Measurements from ENCODE around the gene SOS1.
"Not testable (repeated sequence)": the region's sequence is repeated elsewhere in the genome, so short reads cannot be mapped to it uniquely, and the experiment has no call there.

Gene SOS1

DNA sequence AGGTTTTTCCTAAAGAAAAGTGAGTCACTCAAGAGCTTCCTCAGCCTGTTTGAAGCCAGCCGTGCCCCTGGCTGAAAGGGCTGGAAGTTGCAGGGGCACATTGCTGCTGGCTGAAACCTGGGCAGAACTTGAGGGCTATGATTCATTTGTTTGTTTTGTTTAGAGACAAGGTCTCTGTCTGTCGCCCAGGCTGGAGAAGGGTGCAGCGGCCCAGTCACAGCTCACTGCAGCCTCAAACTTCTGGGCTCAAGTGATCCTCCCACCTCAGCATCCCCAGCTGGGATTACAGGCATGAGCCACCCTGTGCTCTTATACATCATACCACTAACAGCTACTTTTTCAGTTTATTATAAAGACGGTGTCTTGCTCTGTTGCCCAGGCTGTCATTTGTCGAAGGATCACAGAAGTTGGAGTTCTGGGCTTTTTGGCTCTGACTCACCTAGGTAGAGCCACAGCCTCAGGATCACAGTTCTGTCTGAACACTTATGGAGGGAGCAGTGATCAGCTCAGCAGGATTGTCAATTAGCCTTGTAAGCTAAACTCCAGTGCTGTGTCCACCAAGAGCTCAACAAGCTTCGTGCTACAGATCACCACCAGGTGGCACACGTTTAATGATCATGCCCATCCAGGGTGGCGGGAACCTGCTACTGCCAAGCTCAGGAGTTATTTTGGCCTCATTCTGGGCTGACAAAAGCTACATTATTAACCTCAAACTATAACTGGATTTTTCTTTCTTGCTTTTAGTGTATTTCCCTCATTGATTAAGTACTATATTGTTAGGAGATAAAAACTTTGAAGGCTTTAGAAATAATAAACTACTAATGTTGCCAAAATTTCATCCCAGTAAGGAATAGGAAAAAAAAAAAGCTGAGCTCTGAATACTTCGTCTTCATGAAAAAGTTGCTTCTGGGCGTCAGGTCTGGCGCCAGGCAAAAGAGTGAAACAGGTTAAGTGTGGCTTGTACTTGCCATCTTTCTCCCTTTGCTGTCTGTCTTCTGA is 173.3 kb downstream of the SOS1 start:
- Mint-ChIP-seq H3K9me3 (no peaks in the 10 kb centered on the region), H3K4me1 (ENCODE audit: low read depth) (no peaks in the 10 kb centered on the region), H3K4me3 (no peak overlapping the region), H3K27ac (no peak overlapping the region), H3K27me3 (ENCODE audit: low read depth) (peaks cover 12% of the 10 kb centered on the region), H3K36me3 (ENCODE audit: low read depth) (no peaks in the 10 kb centered on the region)
- peak; percentile 54 for DNase-seq (ENCODE audit: low spot score)

GRCh38 chr2:38945911-38946310 is 174.9 kb downstream of the SOS1 start:
- Mint-ChIP-seq H3K27me3 (ENCODE audit: low read depth) (peaks cover 7% of the 10 kb centered on the region), H3K27ac (no peak overlapping the region), H3K4me1 (ENCODE audit: low read depth) (no peaks in the 10 kb centered on the region), H3K36me3 (ENCODE audit: low read depth) (no peaks in the 10 kb centered on the region), H3K4me3 (no peak overlapping the region), H3K9me3 (no peaks in the 10 kb centered on the region)
- no peak for DNase-seq (ENCODE audit: low spot score)

- Mint-ChIP-seq H3K4me3 (no peak overlapping the region), H3K27me3 (ENCODE audit: low read depth) (peaks cover 8% of the 10 kb centered on the region), H3K9me3 (no peaks in the 10 kb centered on the region), H3K36me3 (ENCODE audit: low read depth) (no peaks in the 10 kb centered on the region), H3K4me1 (ENCODE audit: low read depth) (no peaks in the 10 kb centered on the region), H3K27ac (no peak overlapping the region)
- no peak for DNase-seq (ENCODE audit: low spot score)
These were observed 175.5 kb downstream of the SOS1 start for GRCh38 chr2:38945372-38945771.

GRCh38 chr2:38943784-38944183 is 177.1 kb downstream of the SOS1 start:
- Mint-ChIP-seq H3K27me3 (ENCODE audit: low read depth) (peaks cover 8% of the 10 kb centered on the region), H3K9me3 (no peaks in the 10 kb centered on the region), H3K4me1 (ENCODE audit: low read depth) (no peaks in the 10 kb centered on the region), H3K27ac (no peak overlapping the region), H3K36me3 (ENCODE audit: low read depth) (no peaks in the 10 kb centered on the region), H3K4me3 (no peak overlapping the region)
- DNase-seq (ENCODE audit: low spot score), result no peak

DNA sequence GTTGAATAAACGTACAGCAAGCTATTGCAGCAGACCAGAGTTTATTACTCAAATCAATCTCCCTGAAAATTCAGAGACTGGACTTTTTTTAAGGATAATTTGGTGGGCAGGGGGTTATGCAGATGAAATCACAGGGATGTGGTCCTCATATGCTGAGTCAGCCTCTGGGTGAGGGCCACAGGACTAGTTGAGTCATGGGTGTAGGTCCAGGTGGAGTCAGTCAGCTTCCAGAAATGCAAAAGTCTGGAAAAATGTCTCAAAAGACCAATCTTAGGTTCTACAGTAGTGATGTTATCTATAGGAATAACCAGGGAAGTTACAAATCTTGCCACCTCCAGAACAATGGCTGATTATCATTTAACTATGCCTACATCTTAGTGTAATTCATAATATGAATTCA is 180.1 kb downstream of the SOS1 start:
- no peaks in the 10 kb centered on the region for H3K36me3 Mint-ChIP-seq (ENCODE audit: low read depth)
- H3K4me3 Mint-ChIP-seq, result no peak overlapping the region
- no peak for DNase-seq (ENCODE audit: low spot score)
- H3K27me3 Mint-ChIP-seq (ENCODE audit: low read depth), result peaks cover 8% of the 10 kb centered on the region
- no peaks in the 10 kb centered on the region for H3K9me3 Mint-ChIP-seq
- H3K4me1 Mint-ChIP-seq (ENCODE audit: low read depth), result no peaks in the 10 kb centered on the region
- H3K27ac Mint-ChIP-seq, result no peak overlapping the region

DNA sequence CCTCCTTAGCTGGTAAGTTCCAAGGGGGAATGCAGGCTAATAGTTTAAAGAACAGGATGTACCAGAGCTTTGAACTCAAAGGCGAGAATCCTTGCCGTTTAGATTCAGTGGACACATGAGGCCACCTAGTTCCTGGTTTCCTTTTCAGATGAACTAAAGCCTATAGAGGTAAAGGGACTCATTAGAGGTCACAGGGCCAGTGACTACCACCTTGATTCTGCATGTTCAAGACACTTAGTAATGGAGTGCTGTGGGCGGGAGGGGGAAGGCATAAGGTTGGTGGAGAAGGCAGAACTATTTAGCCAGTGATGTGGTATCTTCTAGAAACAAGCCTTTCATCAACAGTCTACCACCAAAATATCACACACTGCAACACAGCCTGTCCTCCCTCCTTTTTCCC is 183.3 kb downstream of the SOS1 start:
- DNase-seq (ENCODE audit: low spot score), result no peak
- Mint-ChIP-seq H3K4me3 (no peak overlapping the region), H3K9me3 (no peaks in the 10 kb centered on the region), H3K27me3 (ENCODE audit: low read depth) (peaks cover 8% of the 10 kb centered on the region), H3K27ac (no peak overlapping the region), H3K4me1 (ENCODE audit: low read depth) (no peaks in the 10 kb centered on the region), H3K36me3 (ENCODE audit: low read depth) (no peaks in the 10 kb centered on the region)

- H3K4me3 Mint-ChIP-seq, result not testable (repeated sequence)
These were observed 184.3 kb downstream of the SOS1 start for GRCh38 chr2:38936516-38936915.

DNA sequence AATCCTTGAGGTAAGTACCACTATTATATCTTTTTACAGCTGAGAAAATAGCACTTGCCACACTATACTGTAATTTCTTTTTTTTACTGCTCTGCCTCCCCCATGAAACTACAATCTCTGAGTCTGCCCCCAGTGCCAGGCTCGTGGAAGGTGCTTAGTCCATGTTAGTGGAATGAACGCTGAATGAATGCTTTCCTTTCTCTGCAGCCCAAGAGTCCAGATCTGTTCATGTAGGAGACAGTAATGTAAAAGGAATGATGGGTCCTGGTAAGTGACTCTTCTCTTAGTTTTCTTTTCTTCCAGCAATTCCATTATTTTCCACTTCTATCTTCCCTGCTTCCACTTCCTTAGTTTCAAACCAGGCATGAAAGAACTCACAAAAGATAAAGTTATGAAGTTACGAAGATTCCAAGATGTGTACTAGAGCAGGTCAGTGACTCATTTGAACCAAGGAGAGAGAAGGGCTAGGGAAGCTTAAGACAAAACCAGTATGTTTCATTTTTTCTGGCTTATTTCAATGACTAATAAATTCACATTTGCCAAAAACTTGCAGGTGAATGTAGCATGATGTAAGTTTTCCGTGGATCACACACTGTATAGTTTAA is 185.2 kb downstream of the SOS1 start:
- no peak for DNase-seq (ENCODE audit: low spot score)
- H3K9me3 Mint-ChIP-seq, result no peaks in the 10 kb centered on the region
- no peaks in the 10 kb centered on the region for H3K4me1 Mint-ChIP-seq (ENCODE audit: low read depth)
- H3K36me3 Mint-ChIP-seq (ENCODE audit: low read depth), result no peaks in the 10 kb centered on the region
- no peak overlapping the region for H3K27ac Mint-ChIP-seq
- no peak overlapping the region for H3K4me3 Mint-ChIP-seq
- peaks cover 5% of the 10 kb centered on the region for H3K27me3 Mint-ChIP-seq (ENCODE audit: low read depth)

More at GRCh38 chr2:38936516-38936915, 184.3 kb downstream of the SOS1 start:
- H3K36me3 Mint-ChIP-seq (ENCODE audit: low read depth); H3K27me3 Mint-ChIP-seq (ENCODE audit: low read depth); H3K4me1 Mint-ChIP-seq (ENCODE audit: low read depth); H3K9me3 Mint-ChIP-seq; H3K27ac Mint-ChIP-seq; DNase-seq (ENCODE audit: low spot score): not testable (repeated sequence)

DNA sequence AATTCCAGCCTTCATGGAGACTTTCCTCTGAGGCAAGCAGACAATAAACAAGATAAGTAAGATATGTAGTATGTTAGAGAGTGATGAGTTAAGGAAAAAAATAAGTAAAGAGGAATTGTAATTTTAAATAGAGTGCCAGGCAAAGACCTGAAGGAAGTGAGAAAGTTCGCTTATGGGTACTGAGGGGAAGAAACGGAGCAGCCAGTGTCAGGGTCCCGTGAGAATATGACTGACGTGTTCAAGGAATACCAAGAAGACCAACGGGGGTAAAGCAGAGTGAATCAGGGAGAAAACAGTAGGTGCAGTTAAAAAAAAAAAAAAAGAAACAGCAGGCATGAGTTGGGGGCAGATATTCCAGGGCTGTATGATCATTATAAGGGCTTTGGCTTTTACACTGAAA is 186.1 kb downstream of the SOS1 start:
- H3K27ac Mint-ChIP-seq, result no peak overlapping the region
- no peaks in the 10 kb centered on the region for H3K9me3 Mint-ChIP-seq
- no peak overlapping the region for H3K4me3 Mint-ChIP-seq
- H3K4me1 Mint-ChIP-seq (ENCODE audit: low read depth), result no peaks in the 10 kb centered on the region
- peaks cover 3% of the 10 kb centered on the region for H3K27me3 Mint-ChIP-seq (ENCODE audit: low read depth)
- no peaks in the 10 kb centered on the region for H3K36me3 Mint-ChIP-seq (ENCODE audit: low read depth)
- DNase-seq (ENCODE audit: low spot score), result no peak

- Mint-ChIP-seq H3K9me3 (no peaks in the 10 kb centered on the region), H3K36me3 (ENCODE audit: low read depth) (no peaks in the 10 kb centered on the region), H3K27ac (no peak overlapping the region), H3K4me1 (ENCODE audit: low read depth) (no peaks in the 10 kb centered on the region), H3K4me3 (no peak overlapping the region), H3K27me3 (ENCODE audit: low read depth) (peaks cover 5% of the 10 kb centered on the region)
- DNase-seq (ENCODE audit: low spot score), result no peak
These were observed 187.2 kb downstream of the SOS1 start for GRCh38 chr2:38933653-38934052.

- no peak overlapping the region for H3K27ac Mint-ChIP-seq
- no peaks in the 10 kb centered on the region for H3K4me1 Mint-ChIP-seq (ENCODE audit: low read depth)
- DNase-seq (ENCODE audit: low spot score), result no peak
- no peaks in the 10 kb centered on the region for H3K9me3 Mint-ChIP-seq
- H3K36me3 Mint-ChIP-seq (ENCODE audit: low read depth), result no peaks in the 10 kb centered on the region
- peaks cover 10% of the 10 kb centered on the region for H3K27me3 Mint-ChIP-seq (ENCODE audit: low read depth)
- no peak overlapping the region for H3K4me3 Mint-ChIP-seq
These were observed 188.3 kb downstream of the SOS1 start for GRCh38 chr2:38932586-38932985.
